ENCODE data around the gene VSTM2A.

The VSTM2A gene

GRCh38 chr7:54559401-54559800, 17.2 kb downstream of the VSTM2A start:
- DNase-seq (ENCODE audit: extremely low read depth, low read depth): no peak
- H3K4me3 ChIP-seq (replicated peaks; ENCODE audit: low read depth, low read length): no peak overlapping the region
- TF ChIP-seq CTCF (IDR thresholded peaks at IDR 0.05; ENCODE audit: low read depth, low read length, missing control alignments): no peak

GRCh38 chr7:54560198-54560597, 18.0 kb downstream of the VSTM2A start:
- TF ChIP-seq CTCF (IDR thresholded peaks at IDR 0.05; ENCODE audit: low read depth, low read length, missing control alignments): no peak
- no peak for DNase-seq (ENCODE audit: extremely low read depth, low read depth)
- no peak overlapping the region for H3K4me3 ChIP-seq (replicated peaks; ENCODE audit: low read depth, low read length)

GRCh38 chr7:54560723-54561122, 18.5 kb downstream of the VSTM2A start:
- DNase-seq (ENCODE audit: extremely low read depth, low read depth): no peak
- no peak overlapping the region for H3K4me3 ChIP-seq (replicated peaks; ENCODE audit: low read depth, low read length)
- TF ChIP-seq CTCF (IDR thresholded peaks at IDR 0.05; ENCODE audit: low read depth, low read length, missing control alignments): no peak

DNA sequence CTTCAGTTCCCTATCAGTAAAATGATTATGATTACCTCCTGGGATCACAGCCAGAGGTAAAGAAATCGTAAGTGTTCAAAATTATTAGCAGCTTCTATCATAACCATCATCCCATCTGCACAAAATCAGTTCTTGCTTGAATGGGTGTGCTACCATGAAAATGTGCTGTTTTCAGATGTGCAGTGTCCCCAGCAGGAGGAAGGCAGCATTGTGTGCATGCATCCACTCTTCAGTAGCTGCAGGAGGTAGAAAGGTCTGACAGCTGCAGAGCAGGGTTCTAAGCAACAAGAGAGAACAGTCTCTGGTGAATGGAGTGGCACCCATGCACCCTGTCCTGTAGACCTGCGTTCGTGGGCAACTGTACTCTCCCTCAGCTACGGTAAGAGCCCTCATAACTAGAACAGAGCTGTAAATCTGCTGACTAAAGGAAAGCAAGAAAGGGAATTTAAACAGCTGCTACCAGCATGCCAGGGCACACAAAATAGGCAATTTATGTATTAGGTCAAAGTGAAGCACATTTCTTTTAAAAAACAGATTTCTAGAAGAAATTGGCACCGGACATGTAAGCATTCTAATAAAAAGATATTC, 21.2 kb downstream of the VSTM2A start:
- TF ChIP-seq CTCF (IDR thresholded peaks at IDR 0.05; ENCODE audit: low read depth, low read length, missing control alignments): no peak
- no peak for DNase-seq (ENCODE audit: extremely low read depth, low read depth)

DNA sequence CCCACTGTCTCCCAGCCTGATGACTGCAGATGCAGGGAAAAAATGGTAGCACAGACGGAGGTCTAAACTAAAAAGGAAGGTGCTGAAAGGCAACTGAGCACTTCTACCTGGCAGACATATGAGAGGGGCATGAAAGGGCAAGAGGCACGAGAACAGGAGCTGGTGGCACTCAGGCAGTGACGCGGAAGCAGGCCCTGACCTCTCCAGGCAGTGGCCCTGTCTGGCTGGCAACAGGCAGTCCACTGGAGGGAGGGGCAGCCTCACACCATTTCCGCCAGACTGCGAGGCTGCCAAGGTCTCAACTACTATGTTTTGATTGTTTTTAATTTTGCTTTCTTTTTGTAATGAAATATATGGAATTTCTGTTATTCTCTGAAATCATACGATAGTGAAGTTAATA, 23.3 kb downstream of the VSTM2A start:
- no peak for TF ChIP-seq CTCF (IDR thresholded peaks at IDR 0.05; ENCODE audit: low read depth, low read length, missing control alignments)
- H3K4me3 ChIP-seq (replicated peaks; ENCODE audit: low read depth, low read length): no peak overlapping the region
- DNase-seq (ENCODE audit: extremely low read depth, low read depth): no peak

More for the DNA sequence above, 21.2 kb downstream of the VSTM2A start:
- H3K4me3 ChIP-seq (replicated peaks; ENCODE audit: low read depth, low read length): no peak overlapping the region

- no peak for TF ChIP-seq CTCF (IDR thresholded peaks at IDR 0.05; ENCODE audit: low read depth, low read length, missing control alignments)
- no peak overlapping the region for H3K4me3 ChIP-seq (replicated peaks; ENCODE audit: low read depth, low read length)
- no peak for DNase-seq (ENCODE audit: extremely low read depth, low read depth)
Observed at GRCh38 chr7:54581511-54581910, 39.3 kb downstream of the VSTM2A start.

Measured in HFF-Myc (cell line).